Stimulated activated CD8-positive, alpha-beta memory T cell treated with anti-CD3 and anti-CD28 coated beads, Interleukin-4, amount 100 ng/mL, for 48 hours (primary cell): ENCODE measurements around the gene ADAM33.

Experiments used
- DNase-seq: peaks from one replicate; pipeline ENCODE4 v3.0.0-alpha.2; 2020

The ADAM33 gene

GRCh38 chr20:3706774-3707507 is 25.1 kb upstream of the ADAM33 start:
- DNase-seq, result no peak

GRCh38 chr20:3705970-3706739 is 24.3 kb upstream of the ADAM33 start:
- DNase-seq, result no peak

GRCh38 chr20:3705491-3705969 is 23.7 kb upstream of the ADAM33 start:
- no peak for DNase-seq

GRCh38 chr20:3704087-3704486 is 22.3 kb upstream of the ADAM33 start:
- no peak for DNase-seq

- DNase-seq, result no peak
Observed at GRCh38 chr20:3702611-3703391, 21.0 kb upstream of the ADAM33 start.

- no peak for DNase-seq
Observed at GRCh38 chr20:3701061-3701998, 19.5 kb upstream of the ADAM33 start.

- DNase-seq, result no peak
Observed at GRCh38 chr20:3699037-3699436, 17.2 kb upstream of the ADAM33 start.

GRCh38 chr20:3698591-3699001 is 16.8 kb upstream of the ADAM33 start:
- DNase-seq, result no peak

GRCh38 chr20:3697588-3698305 is 15.9 kb upstream of the ADAM33 start:
- DNase-seq, result no peak

GRCh38 chr20:3696745-3697587 is 15.2 kb upstream of the ADAM33 start:
- no peak for DNase-seq

GRCh38 chr20:3696200-3696599 is 14.4 kb upstream of the ADAM33 start:
- DNase-seq, result no peak

GRCh38 chr20:3694864-3695263 is 13.1 kb upstream of the ADAM33 start:
- DNase-seq, result no peak

- no peak for DNase-seq
Observed at GRCh38 chr20:3693376-3693775, 11.6 kb upstream of the ADAM33 start.

- DNase-seq, result no peak
Observed at GRCh38 chr20:3692706-3693294, 11.0 kb upstream of the ADAM33 start.

GRCh38 chr20:3691897-3692296 is 10.1 kb upstream of the ADAM33 start:
- DNase-seq, result no peak

- no peak for DNase-seq
Observed at GRCh38 chr20:3691306-3691705, 9.5 kb upstream of the ADAM33 start.

GRCh38 chr20:3690413-3690812 is 8.6 kb upstream of the ADAM33 start:
- DNase-seq, result no peak

- DNase-seq, result no peak
Observed at GRCh38 chr20:3689978-3690377, 8.2 kb upstream of the ADAM33 start.

GRCh38 chr20:3687655-3688054 is 5.8 kb upstream of the ADAM33 start:
- no peak for DNase-seq

- no peak for DNase-seq
Observed at GRCh38 chr20:3686867-3687321, 5.1 kb upstream of the ADAM33 start.
